ENCODE data around the gene SCN5A. TPM values are rescaled to one million over a fixed set of nuclear protein-coding genes. Genes with fewer than 3 reads are reported as not detected.

SCN5A gene
- total RNA-seq, 1 experiment from 2014 or later, result not detected

- no peaks in the 10 kb centered on the region for H3K36me3 Mint-ChIP-seq (ENCODE audit: insufficient read depth, unreplicated experiment)
- ChIA-PET POLR2A (no interaction called here), CTCF (interaction anchor here (1.6 to 3.4 kb wide), 2 partner anchors 32 to 447 kb away, joined by 7 to 15 read pairs; no protein-coding TSS in a partner anchor)
- intact Hi-C loops (cut with micrococcal nuclease), result no loop called here
- BruUV-seq (replicated peaks), result no TSS peak
- no peaks in the 10 kb centered on the region for H3K4me1 Mint-ChIP-seq (ENCODE audit: insufficient read depth, unreplicated experiment)
- H3K27me3 Mint-ChIP-seq (ENCODE audit: insufficient read depth, unreplicated experiment), result peaks cover 41% of the 10 kb centered on the region
- H3K4me3 Mint-ChIP-seq (ENCODE audit: unreplicated experiment), result no peak overlapping the region
- H3K27ac Mint-ChIP-seq (ENCODE audit: low read depth, unreplicated experiment), result no peak overlapping the region
- no peaks in the 10 kb centered on the region for H3K9me3 Mint-ChIP-seq (ENCODE audit: unreplicated experiment)
- no peak for TF ChIP-seq CTCF (IDR thresholded peaks at IDR 0.05; ENCODE audit: unreplicated experiment)
- no peak for DNase-seq (ENCODE audit: unreplicated experiment)
Observed at GRCh38 chr3:38553071-38553470, 96.4 kb downstream of the SCN5A start.

GRCh38 chr3:38552364-38552763 is 97.1 kb downstream of the SCN5A start:
- POLR2A ChIA-PET, result no interaction called here
- DNase-seq (ENCODE audit: unreplicated experiment), result no peak
- CTCF ChIA-PET, result interaction anchor here (3.4 kb wide), 1 partner anchor 31 kb away, joined by 15 read pairs; no protein-coding TSS in a partner anchor
- TF ChIP-seq CTCF (IDR thresholded peaks at IDR 0.05; ENCODE audit: unreplicated experiment), result no peak
- H3K36me3 Mint-ChIP-seq (ENCODE audit: insufficient read depth, unreplicated experiment), result no peaks in the 10 kb centered on the region
- H3K27ac Mint-ChIP-seq (ENCODE audit: low read depth, unreplicated experiment), result no peak overlapping the region
- H3K27me3 Mint-ChIP-seq (ENCODE audit: insufficient read depth, unreplicated experiment), result peaks cover 41% of the 10 kb centered on the region
- intact Hi-C loops (cut with micrococcal nuclease), result no loop called here
- H3K9me3 Mint-ChIP-seq (ENCODE audit: unreplicated experiment), result no peaks in the 10 kb centered on the region
- H3K4me1 Mint-ChIP-seq (ENCODE audit: insufficient read depth, unreplicated experiment), result no peaks in the 10 kb centered on the region
- no TSS peak for BruUV-seq (replicated peaks)
- no peak overlapping the region for H3K4me3 Mint-ChIP-seq (ENCODE audit: unreplicated experiment)

- Mint-ChIP-seq H3K27me3 (ENCODE audit: insufficient read depth, unreplicated experiment) (peaks cover 36% of the 10 kb centered on the region), H3K9me3 (ENCODE audit: unreplicated experiment) (no peaks in the 10 kb centered on the region), H3K4me3 (ENCODE audit: unreplicated experiment) (no peak overlapping the region), H3K4me1 (ENCODE audit: insufficient read depth, unreplicated experiment) (no peaks in the 10 kb centered on the region), H3K36me3 (ENCODE audit: insufficient read depth, unreplicated experiment) (no peaks in the 10 kb centered on the region), H3K27ac (ENCODE audit: low read depth, unreplicated experiment) (no peak overlapping the region)
- ChIA-PET POLR2A (no interaction called here), CTCF (interaction anchor here (3.4 kb wide), 1 partner anchor 30 kb away, joined by 15 read pairs; no protein-coding TSS in a partner anchor)
- no peak for DNase-seq (ENCODE audit: unreplicated experiment)
- no peak for TF ChIP-seq CTCF (IDR thresholded peaks at IDR 0.05; ENCODE audit: unreplicated experiment)
- BruUV-seq (replicated peaks), result no TSS peak
- intact Hi-C loops (cut with micrococcal nuclease), result no loop called here
Observed at GRCh38 chr3:38551026-38551832, 98.3 kb downstream of the SCN5A start.

GRCh38 chr3:38549957-38550840 is 99.3 kb downstream of the SCN5A start:
- BruUV-seq (replicated peaks), result no TSS peak
- ChIA-PET CTCF (no interaction called here), POLR2A (no interaction called here)
- H3K4me1 Mint-ChIP-seq (ENCODE audit: insufficient read depth, unreplicated experiment), result no peaks in the 10 kb centered on the region
- DNase-seq (ENCODE audit: unreplicated experiment), result no peak
- peaks cover 39% of the 10 kb centered on the region for H3K27me3 Mint-ChIP-seq (ENCODE audit: insufficient read depth, unreplicated experiment)
- H3K36me3 Mint-ChIP-seq (ENCODE audit: insufficient read depth, unreplicated experiment), result peaks cover 4% of the 10 kb centered on the region
- no peak overlapping the region for H3K4me3 Mint-ChIP-seq (ENCODE audit: unreplicated experiment)
- intact Hi-C loops (cut with micrococcal nuclease), result no loop called here
- no peak overlapping the region for H3K27ac Mint-ChIP-seq (ENCODE audit: low read depth, unreplicated experiment)
- no peaks in the 10 kb centered on the region for H3K9me3 Mint-ChIP-seq (ENCODE audit: unreplicated experiment)
- no peak for TF ChIP-seq CTCF (IDR thresholded peaks at IDR 0.05; ENCODE audit: unreplicated experiment)

Data from MCF 10A (cell line).